DMS53 (cell line): ENCODE results near the gene PTMA.

ENCODE experiments used
- DNase-seq: peaks from one replicate; lab custom pipeline; 2025; lab: John Stamatoyannopoulos, UW

PTMA gene

DNA sequence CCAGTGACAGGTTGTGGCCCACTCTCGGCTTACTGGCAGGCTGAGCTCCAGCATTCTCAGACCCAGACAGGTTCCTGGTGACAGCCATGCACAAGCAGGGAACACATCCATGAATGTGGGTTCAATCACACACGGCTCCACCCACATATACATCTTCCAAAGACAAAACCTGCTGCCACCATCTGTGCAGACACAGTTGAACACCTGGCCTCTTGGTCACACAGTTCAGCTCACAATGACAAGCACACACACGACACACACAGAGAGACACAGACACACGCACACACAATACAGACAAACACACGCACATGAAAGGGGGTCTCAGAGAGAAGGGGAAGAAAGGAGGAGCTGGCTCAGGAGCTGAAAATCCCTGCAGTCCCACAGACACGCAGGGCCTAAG lies 32.1 kb upstream of the PTMA start:
- DNase-seq = peak; percentile 14

DNA sequence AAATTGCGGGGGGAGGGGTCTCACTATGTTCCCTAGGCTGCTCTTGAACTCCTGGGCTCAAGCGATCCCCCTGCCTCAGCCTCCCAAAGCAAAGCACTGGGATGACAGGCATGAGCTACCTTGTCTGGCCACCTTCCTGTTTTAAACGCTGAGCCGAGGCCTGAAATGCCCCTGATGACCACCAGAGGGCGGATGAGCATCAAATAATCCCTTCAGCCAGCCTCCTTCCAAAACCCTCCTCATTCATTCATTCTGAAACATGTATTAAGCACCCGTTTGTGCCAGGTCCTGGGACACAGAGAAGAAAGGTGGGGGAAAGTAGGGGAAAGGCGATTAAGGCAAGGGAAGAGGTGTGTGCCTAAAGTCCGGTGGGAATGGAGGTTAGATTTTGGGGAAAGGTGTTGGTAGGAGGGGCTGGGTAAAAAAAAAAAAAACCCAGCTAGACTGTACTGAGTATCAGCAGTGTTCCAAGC lies 30.7 kb upstream of the PTMA start:
- DNase-seq = peak; percentile 86

DNA sequence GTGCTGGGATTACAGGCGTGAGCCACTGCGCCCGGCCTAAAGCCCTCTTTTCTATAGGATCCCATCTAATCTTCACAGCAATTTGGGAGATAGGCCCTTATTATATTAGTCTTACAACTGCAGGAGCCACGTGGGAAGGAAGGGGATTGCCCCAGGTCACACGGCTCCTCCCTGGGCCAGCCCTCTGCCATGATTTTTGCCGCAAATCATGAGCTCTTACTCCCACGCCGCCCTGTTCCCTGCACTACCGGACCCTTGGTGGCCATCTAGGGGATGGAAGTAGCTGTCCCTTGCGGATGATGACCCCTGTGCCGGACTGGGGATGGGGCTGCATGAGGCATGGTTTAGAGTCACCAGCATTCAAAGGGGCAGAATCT lies 28.4 kb upstream of the PTMA start:
- DNase-seq = no peak

DNA sequence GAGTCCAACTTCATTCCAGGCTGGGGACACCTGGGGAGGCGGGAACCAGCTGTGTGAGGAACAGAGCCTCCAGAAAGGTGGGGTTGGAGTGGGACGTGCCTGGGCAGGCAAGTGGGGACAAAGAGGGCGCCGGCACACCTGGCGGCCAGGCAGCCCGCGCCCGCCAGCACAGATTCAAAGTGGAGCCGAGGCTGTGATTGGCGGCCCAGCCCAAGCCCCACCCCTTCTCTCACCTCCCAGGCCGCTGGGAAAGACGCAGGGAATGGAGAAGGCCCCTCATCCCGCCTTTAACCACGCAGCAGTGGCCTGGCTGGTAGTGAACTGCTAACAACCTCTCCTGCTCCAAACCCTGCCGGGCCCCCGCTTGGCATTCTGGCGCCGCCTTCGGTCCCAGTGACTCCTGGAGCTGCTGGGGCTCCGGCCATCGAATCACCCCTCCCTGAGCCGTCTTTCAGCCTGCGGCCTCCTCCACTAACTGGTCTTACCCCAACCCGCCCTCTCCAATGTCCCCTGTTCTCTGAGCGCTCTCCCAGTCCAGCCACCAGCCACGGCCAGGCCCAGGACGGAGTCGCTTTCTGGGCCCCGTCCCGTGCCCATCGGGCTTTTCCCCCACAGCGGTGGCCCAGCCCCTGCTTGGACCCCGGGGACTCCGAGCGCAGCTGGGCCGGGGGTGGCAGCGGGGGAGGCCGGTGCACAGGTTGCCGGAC lies 27.9 kb upstream of the PTMA start:
- DNase-seq = peak; percentile 72

DNA sequence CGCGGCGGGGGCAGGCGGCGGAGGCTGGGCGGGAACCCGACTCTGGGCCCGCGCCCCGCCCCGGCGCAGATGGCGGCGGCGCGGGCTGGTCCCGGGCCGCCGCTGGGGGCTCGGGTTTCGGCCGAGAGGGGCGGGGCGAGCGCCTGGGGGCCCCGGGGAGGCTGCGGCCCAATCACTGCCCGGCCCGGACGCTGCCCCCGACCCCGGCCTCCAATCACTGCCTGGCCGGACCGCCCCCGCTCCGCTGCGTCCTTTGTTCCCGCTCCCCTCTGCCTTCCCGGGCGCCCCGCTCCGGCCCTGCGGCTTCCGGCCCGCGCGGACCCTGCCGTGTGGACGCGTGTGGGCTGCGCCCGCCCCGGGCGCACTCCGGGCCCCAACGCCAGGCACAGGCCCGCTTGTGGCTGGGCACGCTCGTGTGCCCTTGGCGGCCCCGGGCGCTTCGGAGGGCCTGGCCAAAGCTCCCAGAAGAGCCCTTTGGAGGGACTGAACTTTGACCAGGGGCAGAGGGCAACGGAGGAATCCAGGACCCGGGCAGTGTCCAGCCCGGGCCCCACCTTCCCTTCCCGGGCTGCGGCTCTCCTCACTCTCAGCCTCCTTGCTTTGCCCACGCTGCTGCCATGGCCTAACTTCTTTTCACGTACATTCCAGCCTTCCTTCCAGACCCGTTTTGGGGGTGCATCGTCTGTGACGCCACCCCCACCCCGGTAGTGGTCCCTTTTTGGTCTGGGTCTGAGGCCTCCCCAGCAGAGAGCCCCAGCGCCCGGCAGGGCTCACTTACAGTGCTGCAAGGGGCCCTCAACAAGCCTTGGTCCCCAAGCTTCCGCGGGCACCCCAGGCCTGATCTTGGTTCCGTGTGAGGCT lies 27.1 kb upstream of the PTMA start:
- peak; percentile 87 for DNase-seq

DNA sequence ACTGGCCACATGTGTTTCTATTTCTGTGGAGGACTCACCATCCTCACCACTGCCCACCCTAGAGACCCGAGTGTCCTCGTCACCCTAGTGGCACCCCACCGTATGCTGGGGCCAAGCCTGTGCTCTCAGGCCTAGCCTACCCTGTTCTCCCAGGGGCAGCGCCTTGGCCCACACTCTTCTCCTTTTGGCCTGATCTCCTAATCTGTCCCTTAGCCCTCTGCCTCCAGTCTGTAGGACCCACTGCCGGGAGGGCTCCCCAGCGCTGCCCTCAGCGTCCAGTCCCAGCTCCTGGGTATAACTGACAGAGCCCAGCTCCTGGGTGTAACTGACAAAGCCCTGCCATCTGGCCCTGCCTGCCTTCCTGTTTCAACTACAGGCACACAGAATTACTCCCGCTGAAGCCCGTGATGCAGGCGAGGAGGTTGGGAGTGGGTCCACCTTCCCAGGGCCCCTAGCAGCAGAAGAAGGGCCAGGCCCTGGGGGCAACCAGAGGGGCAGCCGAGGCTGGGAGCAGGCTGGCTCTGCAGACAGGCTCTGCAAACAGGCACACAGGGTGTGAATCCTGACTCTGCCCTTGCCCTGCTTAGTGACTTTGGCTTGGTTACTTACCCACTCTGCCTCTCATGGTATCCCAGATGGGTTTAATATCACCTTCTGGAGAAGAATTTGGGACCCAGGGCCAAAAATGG lies 25.6 kb upstream of the PTMA start:
- DNase-seq = no peak

DNA sequence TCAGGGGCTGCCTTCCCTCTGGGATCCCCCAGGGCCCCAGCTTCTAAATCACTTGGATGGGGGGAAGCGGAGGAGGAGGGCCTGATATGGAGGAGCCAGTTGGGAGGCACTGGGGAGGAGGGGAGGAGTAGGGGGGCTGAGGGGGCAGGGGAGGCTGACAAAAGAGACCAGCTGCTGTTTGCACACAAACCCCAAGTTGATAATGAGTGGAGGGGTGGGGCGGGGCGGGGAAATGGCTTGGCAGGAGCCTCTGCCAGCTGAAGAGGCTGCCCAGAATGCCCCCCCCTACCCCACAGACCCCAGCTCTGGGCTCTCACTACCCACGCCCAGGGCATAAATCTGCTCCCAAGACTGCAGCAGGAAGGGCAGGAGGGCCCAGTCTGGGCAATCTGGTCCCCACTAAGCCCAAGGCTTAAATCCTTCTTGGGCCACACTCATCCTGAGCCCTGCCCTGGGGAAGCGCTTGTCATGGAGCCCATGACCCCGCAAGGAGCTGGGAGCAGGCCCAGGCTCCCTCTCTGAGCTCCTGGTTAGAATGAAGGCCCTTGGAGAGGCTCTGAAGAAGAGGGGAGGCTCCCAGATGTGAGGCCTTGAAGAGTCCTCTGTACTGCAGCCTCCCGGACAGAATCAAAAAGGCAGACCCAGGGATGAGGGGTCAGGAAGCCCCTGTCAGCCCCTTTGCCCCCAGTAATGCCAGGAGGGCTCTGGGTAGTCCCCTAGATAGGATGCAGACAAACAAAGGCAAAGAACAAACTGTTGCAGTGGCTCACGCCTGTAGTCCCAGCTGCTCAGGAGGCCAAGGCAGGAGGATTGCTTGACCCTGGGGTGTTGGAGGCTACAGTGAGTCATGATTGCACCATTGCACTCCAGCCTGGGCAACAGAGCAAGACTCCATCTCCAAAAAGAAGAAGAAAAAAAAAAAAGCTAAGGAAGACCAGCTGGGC lies 24.8 kb upstream of the PTMA start:
- DNase-seq = no peak

DNA sequence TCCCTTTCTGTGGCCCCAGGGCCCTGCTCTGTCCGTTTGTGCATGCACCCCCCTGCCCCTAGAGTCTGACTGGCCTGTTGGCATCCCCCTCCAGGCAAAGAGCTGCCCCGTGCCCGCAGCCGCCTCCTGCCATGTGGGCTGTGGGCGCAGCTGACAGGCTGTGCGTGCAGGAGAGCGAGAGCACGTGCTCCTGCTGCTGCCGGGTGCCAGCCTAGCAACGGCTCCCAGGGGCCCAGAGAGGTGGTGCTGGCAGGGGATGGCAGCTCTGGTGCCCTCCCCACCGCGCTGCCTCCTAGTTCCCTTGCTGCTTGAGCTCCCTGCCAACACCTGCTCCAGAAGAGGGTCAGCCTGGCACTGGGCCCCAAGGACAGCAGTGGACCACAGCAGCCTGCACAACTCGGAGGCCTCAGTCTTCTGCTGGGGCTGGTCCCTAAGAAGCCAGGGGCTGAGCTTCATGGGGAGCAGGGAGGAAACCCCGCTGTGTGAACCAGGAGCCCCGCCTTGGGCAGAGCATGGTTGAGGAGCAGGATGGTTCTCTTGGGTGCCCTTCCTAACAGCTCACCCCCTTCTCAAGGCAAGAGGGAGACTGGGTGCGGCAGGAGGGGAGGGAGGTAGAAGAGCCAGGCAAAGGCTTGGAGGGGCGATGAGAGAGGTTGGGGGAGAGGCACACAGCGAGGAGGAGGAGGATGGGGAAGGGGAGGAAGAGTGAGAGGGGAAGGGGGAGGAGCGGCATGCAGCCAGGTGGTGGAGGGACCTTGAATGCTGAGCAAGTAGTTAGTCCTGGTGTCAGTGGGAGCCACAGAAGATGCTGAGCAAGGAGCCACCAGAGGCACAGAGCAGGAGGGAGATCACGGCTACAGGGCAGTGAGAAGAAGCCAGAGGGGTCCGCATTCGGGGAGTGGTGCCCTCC lies 23.8 kb upstream of the PTMA start:
- DNase-seq = no peak

DNA sequence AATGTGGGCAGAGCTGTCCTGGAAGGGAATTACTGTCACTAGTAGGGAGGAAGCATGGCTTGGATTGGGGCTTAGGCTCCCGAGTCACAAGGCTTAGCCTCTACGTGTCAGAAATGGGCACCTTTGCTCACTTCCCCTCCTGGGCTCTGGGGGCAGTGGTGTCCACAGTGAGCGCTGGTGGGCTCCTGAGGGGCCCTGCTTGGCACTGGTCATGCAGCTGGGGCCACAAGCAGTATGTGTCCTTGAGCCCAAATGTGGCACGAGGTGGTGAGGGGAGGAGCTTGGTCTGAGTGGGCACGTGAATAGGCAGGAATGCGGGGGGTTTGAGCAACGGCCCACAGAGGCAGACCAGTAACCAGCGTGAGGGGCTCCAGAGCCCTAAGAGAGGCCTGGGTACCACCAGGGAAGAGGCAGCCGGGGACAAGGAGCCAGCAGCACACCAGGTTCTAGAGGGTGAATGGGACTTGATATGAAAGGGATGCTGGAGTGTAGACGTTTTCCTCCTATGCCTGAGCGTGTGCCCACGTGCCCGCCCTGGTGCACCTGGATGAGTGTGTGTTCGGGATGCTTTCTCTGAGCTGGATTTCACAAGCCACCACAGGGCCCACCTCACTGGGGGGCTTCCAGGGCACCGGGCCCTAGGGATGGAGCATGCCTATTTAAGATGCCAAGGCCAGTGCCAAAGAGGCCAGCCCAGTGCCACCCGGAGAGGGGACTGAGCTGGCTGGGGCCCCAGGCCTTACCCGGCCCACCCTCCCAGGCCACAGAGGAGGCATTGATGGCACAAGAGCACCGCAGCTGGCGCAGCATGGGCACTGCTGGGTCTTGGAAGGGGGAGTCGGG lies 22.8 kb upstream of the PTMA start:
- no peak for DNase-seq

DNA sequence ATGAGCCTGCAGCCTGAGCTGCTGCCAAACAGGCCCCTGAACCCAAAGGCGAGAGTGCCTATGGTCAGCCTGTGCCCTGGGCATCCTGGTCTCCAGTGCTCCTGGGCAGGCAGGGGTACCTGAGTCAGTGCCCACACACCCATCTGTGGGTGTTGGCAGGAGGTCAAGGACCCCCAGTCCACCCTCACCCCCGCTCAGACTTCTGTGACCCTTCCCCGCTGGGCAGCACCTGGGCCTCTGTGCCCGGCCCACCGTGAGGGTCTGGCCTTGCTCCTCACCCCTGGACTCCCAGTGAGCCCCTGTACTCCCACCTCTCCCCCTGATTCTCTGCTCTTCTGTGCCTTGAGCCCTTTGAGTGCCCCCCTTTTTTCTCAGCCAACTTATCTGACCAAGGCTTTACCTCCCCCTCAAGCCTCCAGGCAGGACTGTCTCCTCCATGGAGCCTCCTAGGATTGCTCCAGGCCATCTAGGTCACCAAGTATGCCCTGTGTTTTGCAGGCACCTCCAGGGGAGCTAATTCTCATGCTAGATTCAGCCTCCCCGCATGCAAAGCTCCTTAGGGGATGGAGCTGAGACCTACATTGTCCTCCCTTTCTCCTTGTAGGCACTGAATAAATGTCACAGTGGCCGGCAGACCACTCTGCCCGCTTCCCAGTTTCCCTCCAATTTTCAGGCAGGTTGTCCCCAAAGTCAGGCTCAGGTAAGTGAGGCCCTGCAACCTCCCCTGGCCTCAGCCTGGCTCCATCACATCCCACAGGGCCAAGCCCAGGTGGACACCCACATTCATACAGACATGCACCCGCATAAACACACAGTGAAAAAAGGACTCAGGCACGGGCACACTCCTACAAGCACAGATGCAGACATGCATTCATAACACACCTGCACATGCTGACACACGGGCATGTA lies 21.9 kb upstream of the PTMA start:
- no peak for DNase-seq

DNA sequence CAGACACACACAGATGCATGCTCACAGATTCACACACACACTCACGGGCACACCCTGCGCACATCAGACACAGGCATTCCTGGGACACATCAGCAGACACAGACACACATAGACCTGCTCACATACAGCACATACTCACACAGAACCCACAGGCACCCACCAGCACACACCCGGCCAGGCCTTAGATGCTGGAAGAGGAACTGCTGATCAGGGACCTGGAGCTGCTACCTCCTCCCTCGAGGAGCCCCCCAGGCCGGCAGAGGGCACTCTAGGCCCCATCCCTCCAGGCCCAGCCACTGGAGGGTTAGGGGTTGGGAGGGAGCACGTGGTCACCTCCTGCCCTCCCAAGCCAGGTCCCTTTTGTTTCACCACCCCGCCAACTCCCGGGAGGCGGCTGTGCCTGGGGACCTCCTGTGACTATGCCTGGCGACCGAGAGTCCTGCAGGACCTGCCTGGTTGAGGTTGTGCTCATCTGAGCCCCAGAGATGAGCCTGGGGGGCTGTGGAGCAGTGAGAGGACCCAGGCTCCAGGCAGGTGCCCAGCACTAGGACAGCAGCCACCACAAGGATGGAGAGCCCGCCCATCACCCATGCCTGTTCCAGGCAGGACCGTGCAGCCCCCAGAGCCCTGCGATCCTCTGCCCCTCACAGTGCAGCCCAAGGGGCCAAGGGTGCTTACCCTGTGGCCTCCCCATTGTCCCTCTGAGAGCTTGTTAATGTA lies 21.0 kb upstream of the PTMA start:
- peak; percentile 61 for DNase-seq

DNA sequence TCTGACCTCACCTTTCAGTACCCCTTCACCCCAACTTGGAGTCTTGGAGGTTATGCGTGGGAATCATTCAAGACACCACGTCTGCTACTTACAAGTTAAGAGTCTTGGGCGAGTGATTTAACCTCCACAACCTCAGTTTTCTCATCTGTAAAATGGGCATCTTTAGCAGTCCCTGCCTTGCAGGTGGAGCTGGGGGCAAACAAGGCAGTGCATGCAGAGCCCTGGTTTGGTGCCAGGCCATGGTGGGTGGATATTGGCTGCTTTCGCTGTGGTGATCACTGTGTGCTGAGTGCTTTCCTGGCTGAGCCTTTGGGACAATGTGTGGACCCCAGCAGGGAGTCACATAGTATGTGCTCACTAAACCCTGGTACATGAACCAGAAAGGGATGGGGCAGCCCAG lies 20.4 kb upstream of the PTMA start:
- DNase-seq = no peak

DNA sequence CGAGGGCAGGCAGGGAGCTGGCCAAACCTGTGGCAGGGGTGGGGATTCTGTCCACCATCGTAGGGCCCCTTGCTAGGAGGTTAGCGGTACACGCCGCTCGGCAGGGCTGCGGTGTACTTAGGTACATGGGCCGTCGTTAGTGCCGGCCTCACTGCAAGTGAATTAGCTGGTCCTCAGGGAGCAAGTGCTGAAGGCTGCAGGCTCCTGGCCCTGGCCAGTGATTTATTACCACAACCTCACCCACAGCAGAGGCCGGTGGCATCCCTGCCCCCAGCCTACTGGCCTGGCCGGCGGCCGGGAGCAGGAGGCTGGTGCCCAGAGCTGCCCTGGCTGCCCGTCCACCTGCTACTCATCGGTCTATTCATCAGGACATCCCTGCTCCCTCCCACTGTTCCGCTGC lies 19.6 kb upstream of the PTMA start:
- no peak for DNase-seq

DNA sequence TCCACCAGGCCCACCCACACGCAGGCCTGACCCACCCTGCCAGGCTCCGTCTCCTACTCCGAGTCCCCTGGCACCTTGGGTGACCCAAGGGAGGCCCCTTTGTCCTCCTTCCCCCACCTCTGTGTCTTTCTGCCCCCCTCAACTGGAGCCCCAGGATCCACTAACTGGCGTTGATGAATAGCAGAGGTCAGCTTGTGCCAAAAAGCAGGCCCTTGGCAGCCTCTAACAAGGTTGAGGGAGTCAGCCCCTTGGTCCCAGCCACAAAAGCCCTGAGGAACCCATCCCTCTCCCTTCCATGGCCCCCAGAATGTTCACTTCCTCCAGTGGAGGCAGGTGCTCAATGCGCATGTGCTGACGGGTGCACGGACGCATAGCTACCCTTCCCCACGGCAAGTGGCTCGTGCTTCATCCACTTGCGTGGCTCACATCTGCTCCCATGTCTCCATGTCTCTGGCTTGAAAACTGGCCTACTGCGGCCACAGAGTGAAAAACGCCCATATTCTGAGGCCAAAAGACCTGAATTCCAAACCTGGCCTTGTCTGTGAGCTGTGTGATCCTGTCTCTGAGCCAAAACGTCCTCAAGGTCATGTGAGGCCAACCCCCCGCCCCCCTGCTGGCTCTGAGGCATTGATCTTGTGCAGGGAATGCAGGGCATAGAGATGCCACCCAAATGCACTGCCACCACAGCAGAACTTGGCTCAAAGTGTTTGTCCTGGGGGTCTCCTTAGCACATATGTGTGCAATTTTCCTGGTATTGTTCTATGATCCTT lies 19.0 kb upstream of the PTMA start:
- no peak for DNase-seq

DNA sequence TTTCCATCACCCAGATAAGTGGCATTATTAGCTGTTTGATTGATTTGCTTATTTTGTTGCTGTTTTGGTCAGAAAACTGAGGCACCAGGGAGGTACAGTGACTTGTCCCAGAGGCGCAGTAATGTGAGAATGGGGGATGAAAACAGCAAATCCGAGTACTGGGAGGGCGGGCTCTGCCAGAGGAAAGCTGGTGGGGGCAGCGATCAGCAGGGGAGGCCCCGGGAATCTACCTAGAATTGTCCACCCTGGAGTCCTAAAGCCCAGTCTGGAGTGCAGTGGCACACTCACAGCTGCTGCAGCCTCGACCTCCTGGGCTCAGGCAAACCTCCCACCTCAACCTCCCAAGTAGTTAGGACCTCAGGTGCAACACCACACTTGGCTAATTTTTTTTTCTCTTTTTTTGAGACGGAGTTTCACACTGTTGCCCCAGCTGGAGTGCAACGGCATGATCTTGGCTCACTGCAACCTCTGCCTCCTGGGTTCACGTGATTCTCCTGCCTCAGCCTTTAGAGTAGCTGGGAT lies 17.0 kb upstream of the PTMA start:
- no peak for DNase-seq

DNA sequence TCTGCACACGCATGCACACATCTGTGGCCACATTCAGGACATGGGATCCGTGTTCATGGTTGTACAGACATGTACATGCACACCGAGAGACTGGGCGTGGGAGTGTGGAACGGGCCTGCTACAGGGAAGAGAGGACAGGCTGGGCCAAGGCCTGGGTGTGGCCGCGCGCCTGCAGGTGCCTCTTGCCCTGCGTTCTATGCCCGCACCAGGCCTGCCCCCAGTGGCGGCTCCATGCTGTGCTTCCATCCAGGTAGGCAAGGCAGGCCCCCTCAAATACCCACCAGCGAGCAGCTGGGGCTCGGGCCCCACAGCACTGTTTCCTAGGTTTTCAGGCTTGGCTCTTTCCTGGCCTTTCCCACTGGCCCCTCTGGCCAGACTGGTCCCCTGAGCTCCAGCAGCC lies 15.5 kb upstream of the PTMA start:
- DNase-seq = no peak

DNA sequence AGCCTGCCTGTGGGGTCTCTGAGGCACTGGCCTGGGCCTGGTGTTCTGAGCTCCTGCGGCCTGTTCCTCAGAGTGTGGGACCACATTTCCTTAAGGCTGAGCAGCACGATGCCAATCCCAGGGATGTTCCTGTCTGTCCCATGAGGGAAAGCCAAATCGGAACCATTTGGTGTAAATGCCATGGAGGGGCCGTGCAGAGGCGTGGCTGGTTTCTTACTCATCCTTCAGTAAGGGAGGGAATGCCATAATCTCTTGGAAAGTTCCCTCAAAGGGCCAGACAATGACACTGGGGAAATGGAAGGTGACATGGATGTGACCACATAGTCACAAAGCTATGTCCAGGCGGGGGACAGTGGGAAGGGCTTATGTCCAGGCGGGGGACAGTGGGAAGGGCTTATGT lies 14.4 kb upstream of the PTMA start:
- DNase-seq = no peak
